HepG2 (cell line): ENCODE results near the gene HSF2BP. TPM values are rescaled to one million over a fixed set of nuclear protein-coding genes. Genes with fewer than 3 reads are reported as not detected.
A peak's percentile ranks its signal among the peaks of the same experiment; 100 is the strongest.

Source experiments
- BORCS8-MEF2B ChIP-seq: sonication (generic); formaldehyde crosslinking; IDR thresholded peaks from 2 replicates; pipeline ENCODE4 v1.8.0; 2022; ENCODE audit warnings: mild to moderate bottlenecking, missing genetic modification reagents
- CBX5 ChIP-seq: sonication (generic); formaldehyde crosslinking; IDR thresholded peaks from 2 replicates; pipeline ENCODE4 v1.4.0; 2020; ENCODE audit warnings: missing genetic modification reagents, borderline replicate concordance
- DNMT3B ChIP-seq: conservative IDR thresholded peaks from 2 replicates; pipeline ENCODE4 v1.6.1; 2016; ENCODE audit warnings: missing biosample characterization, control low read depth
- DR1 ChIP-seq: sonication (generic); formaldehyde crosslinking; IDR thresholded peaks from 2 replicates; pipeline ENCODE4 v1.8.0; 2021; ENCODE audit warnings: mild to moderate bottlenecking, missing genetic modification reagents, inconsistent platforms
- GATA4 ChIP-seq: sonication (generic); IDR thresholded peaks from 2 replicates; pipeline ENCODE4 v1.6.1; 2016; ENCODE audit warnings: antibody characterized with exemption, low read depth, borderline replicate concordance
- GATAD2A ChIP-seq: IDR thresholded peaks from 2 replicates; pipeline ENCODE4 v1.6.1; 2016
- HOXA3 ChIP-seq: sonication (generic); formaldehyde crosslinking; IDR thresholded peaks from 2 replicates; pipeline ENCODE4 v1.5.0; 2020; ENCODE audit warnings: missing genetic modification reagents
- KAT7 ChIP-seq: IDR thresholded peaks from 2 replicates; pipeline ENCODE4 v1.6.1; 2018; ENCODE audit warnings: borderline replicate concordance, missing compliant biosample characterization
- KDM1A ChIP-seq: IDR thresholded peaks from 2 replicates; pipeline ENCODE4 v1.6.1; 2016; ENCODE audit warnings: missing compliant biosample characterization
- RBAK ChIP-seq: sonication (generic); formaldehyde crosslinking; IDR thresholded peaks from 2 replicates; pipeline ENCODE4 v1.5.1; 2020; ENCODE audit warnings: mild to moderate bottlenecking, missing genetic modification reagents
- SMAD3 ChIP-seq: sonication (generic); formaldehyde crosslinking; IDR thresholded peaks from 2 replicates; pipeline ENCODE4 v1.4.0; 2020; ENCODE audit warnings: missing genetic modification reagents
- SRSF9 ChIP-seq: fragments of 200-400 bp; formaldehyde crosslinking; IDR thresholded peaks from 2 replicates; pipeline ENCODE4 v1.6.1; 2018; ENCODE audit warnings: borderline replicate concordance, mild to moderate bottlenecking, low read depth, low read length; ENCODE audit not compliant: insufficient read depth, poor library complexity, severe bottlenecking
- TEAD2 ChIP-seq: sonication (generic); formaldehyde crosslinking; IDR thresholded peaks from 2 replicates; pipeline ENCODE4 v1.9.0; 2021; ENCODE audit warnings: missing genetic modification reagents
- ZFP90 ChIP-seq: sonication (generic); formaldehyde crosslinking; IDR thresholded peaks from 2 replicates; pipeline ENCODE4 v1.8.0; 2022; ENCODE audit warnings: missing genetic modification reagents, mild to moderate bottlenecking, inconsistent platforms, borderline replicate concordance
- ZNF644 ChIP-seq: IDR thresholded peaks from 2 replicates; pipeline ENCODE4 v1.6.1; 2016; ENCODE audit warnings: low read depth
- ZSCAN25 ChIP-seq: sonication (generic); formaldehyde crosslinking; IDR thresholded peaks from 2 replicates; pipeline ENCODE4 v1.8.0; 2022; ENCODE audit warnings: mild to moderate bottlenecking, missing genetic modification reagents
- ZSCAN31 ChIP-seq: sonication (generic); formaldehyde crosslinking; IDR thresholded peaks from 2 replicates; pipeline ENCODE4 v1.5.0; 2020; ENCODE audit warnings: low read depth, mild to moderate bottlenecking, missing genetic modification reagents
- polyA plus RNA-seq, 8 experiments: library from polyadenylated mRNA; depleted of rRNA in 3 of 8; stranded (reverse) in 7 of 8; unstranded in 1 of 8; fragments of >200 nt; fragmentation: Illumina TruSeq in 4 of 8; extraction: Trizol in 4 of 8; gene quantifications; 2 replicates each; pipeline versions ENCODE4 v1.2.1 to v1.2.3, GENCODE V29; 2011 to 2016; ENCODE audit warnings: low read depth in 4 of 8, missing spikeins in 1 of 8, mixed read lengths in 1 of 8; ENCODE audit not compliant: insufficient read depth in 1 of 8
- total RNA-seq, 5 experiments: library from RNA; depleted of rRNA; stranded (reverse); fragments of >200 nt; fragmentation: Illumina TruSeq; extraction: Trizol; gene quantifications; 2 replicates each; pipeline ENCODE4 v1.2.3, GENCODE V29; 2016; ENCODE audit warnings: low read depth in 1 of 5
- TF ChIP-seq, protein P1 (sequence below): sonication (generic); formaldehyde crosslinking; conservative IDR thresholded peaks from 2 replicates; pipeline ENCODE4 v1.8.0; 2022; ENCODE audit warnings: low read depth, missing genetic modification reagents
- TF ChIP-seq, protein P2 (sequence below): conservative IDR thresholded peaks from 2 replicates; pipeline ENCODE4 v1.6.1; 2018; ENCODE audit warnings: missing genetic modification reagents
- TF ChIP-seq, protein P3 (sequence below): IDR thresholded peaks from 2 replicates; pipeline ENCODE4 v1.6.1; 2018; ENCODE audit warnings: missing genetic modification reagents, mild to moderate bottlenecking, missing compliant biosample characterization
- TF ChIP-seq, protein P4 (sequence below): sonication (generic); formaldehyde crosslinking; IDR thresholded peaks from 2 replicates; pipeline ENCODE4 v1.5.1; 2020; ENCODE audit warnings: mild to moderate bottlenecking, moderate library complexity, missing genetic modification reagents
- TF ChIP-seq, protein P5 (sequence below): sonication (generic); formaldehyde crosslinking; IDR thresholded peaks from 2 replicates; pipeline ENCODE4 v1.5.0; 2020; ENCODE audit warnings: mild to moderate bottlenecking, missing genetic modification reagents

Gene HSF2BP
- total and polyA plus RNA-seq, 2 of the 13 experiments (the other 11 are each of a cell fraction or from before 2014, with no cell fraction given), result 0.67 to 2.2 TPM

DNA sequence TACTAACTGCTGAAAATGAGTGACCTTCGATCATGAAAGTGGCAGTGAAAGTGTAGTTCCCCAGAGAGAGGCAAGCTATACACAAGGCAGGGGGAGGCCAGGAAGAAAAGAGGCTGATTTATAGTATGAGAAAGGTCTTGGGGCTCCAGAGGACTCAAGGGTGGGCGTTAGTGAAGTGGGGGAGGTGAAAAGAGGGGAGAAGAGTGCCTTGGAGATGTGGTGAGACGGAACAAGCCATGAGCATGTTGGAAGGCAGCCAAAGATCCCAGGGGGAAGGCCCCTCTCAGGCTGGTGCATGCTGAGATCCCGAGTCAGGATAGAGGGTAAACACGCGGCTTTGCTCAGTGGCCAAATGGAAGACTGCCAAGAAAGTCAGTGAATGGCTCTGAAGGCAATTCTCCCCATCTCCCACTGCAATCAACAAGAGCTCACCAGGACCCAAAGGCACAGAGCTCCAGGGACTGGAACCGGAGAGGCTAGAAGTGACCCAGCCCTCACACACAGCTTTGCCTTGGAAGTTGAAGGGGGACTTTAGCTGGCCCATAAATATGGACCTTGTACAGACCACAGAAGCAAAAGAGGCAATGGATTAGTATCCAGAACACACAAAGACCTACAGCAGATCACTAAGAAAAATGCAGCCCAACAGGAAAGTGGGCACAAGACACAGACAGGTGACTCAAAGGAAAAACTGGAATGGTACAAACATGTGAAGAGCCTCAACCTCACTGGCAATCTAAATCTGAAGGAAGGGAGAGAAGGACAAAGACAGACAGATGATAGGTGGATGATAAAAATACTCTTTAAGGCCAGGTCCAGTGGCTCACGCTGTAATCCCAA, 49.6 kb downstream of the HSF2BP start (continued):
- TF ChIP-seq, protein P1, sequence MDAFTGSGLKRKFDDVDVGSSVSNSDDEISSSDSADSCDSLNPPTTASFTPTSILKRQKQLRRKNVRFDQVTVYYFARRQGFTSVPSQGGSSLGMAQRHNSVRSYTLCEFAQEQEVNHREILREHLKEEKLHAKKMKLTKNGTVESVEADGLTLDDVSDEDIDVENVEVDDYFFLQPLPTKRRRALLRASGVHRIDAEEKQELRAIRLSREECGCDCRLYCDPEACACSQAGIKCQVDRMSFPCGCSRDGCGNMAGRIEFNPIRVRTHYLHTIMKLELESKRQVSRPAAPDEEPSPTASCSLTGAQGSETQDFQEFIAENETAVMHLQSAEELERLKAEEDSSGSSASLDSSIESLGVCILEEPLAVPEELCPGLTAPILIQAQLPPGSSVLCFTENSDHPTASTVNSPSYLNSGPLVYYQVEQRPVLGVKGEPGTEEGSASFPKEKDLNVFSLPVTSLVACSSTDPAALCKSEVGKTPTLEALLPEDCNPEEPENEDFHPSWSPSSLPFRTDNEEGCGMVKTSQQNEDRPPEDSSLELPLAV, result no peak
- peak; percentile 86; the same call in 1 of the 2 replicates for TF ChIP-seq DNMT3B (CRISPR knock-in tag)
- TF ChIP-seq HOXA3 (CRISPR knock-in tag), result peak; percentile 79
- no peak for TF ChIP-seq BORCS8-MEF2B (CRISPR knock-in tag)
- TF ChIP-seq, protein P2, sequence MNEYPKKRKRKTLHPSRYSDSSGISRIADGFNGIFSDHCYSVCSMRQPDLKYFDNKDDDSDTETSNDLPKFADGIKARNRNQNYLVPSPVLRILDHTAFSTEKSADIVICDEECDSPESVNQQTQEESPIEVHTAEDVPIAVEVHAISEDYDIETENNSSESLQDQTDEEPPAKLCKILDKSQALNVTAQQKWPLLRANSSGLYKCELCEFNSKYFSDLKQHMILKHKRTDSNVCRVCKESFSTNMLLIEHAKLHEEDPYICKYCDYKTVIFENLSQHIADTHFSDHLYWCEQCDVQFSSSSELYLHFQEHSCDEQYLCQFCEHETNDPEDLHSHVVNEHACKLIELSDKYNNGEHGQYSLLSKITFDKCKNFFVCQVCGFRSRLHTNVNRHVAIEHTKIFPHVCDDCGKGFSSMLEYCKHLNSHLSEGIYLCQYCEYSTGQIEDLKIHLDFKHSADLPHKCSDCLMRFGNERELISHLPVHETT (CRISPR knock-in tag), result no peak
- no peak for TF ChIP-seq KDM1A
- TF ChIP-seq RBAK (CRISPR knock-in tag), result 0 out of 2 replicates have a peak, but pooled peaks have one; percentile 43
- TF ChIP-seq, protein P3, sequence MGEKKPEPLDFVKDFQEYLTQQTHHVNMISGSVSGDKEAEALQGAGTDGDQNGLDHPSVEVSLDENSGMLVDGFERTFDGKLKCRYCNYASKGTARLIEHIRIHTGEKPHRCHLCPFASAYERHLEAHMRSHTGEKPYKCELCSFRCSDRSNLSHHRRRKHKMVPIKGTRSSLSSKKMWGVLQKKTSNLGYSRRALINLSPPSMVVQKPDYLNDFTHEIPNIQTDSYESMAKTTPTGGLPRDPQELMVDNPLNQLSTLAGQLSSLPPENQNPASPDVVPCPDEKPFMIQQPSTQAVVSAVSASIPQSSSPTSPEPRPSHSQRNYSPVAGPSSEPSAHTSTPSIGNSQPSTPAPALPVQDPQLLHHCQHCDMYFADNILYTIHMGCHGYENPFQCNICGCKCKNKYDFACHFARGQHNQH (CRISPR knock-in tag), result peak; percentile 39; the same call in 1 of the 2 replicates
- peak; percentile 37; the same call in 1 of the 2 replicates for TF ChIP-seq CBX5
- no peak for TF ChIP-seq TEAD2 (CRISPR knock-in tag)
- TF ChIP-seq ZSCAN25 (CRISPR knock-in tag), result no peak
- TF ChIP-seq ZSCAN31 (CRISPR knock-in tag), result no peak
- TF ChIP-seq, protein P4, sequence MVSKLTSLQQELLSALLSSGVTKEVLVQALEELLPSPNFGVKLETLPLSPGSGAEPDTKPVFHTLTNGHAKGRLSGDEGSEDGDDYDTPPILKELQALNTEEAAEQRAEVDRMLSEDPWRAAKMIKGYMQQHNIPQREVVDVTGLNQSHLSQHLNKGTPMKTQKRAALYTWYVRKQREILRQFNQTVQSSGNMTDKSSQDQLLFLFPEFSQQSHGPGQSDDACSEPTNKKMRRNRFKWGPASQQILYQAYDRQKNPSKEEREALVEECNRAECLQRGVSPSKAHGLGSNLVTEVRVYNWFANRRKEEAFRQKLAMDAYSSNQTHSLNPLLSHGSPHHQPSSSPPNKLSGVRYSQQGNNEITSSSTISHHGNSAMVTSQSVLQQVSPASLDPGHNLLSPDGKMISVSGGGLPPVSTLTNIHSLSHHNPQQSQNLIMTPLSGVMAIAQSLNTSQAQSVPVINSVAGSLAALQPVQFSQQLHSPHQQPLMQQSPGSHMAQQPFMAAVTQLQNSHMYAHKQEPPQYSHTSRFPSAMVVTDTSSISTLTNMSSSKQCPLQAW (CRISPR knock-in tag), result 0 out of 2 replicates have a peak, but pooled peaks have one; percentile 40
- TF ChIP-seq, protein P5, sequence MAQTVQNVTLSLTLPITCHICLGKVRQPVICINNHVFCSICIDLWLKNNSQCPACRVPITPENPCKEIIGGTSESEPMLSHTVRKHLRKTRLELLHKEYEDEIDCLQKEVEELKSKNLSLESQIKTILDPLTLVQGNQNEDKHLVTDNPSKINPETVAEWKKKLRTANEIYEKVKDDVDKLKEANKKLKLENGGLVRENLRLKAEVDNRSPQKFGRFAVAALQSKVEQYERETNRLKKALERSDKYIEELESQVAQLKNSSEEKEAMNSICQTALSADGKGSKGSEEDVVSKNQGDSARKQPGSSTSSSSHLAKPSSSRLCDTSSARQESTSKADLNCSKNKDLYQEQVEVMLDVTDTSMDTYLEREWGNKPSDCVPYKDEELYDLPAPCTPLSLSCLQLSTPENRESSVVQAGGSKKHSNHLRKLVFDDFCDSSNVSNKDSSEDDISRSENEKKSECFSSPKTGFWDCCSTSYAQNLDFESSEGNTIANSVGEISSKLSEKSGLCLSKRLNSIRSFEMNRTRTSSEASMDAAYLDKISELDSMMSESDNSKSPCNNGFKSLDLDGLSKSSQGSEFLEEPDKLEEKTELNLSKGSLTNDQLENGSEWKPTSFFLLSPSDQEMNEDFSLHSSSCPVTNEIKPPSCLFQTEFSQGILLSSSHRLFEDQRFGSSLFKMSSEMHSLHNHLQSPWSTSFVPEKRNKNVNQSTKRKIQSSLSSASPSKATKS (CRISPR knock-in tag), result no peak
- peak; percentile 87 for TF ChIP-seq GATAD2A (CRISPR knock-in tag)
- TF ChIP-seq ZNF644, result peak; percentile 32; the same call in 1 of the 2 replicates
- no peak for TF ChIP-seq SRSF9
- TF ChIP-seq DR1 (CRISPR knock-in tag), result no peak
- TF ChIP-seq GATA4, result no peak
- TF ChIP-seq SMAD3 (CRISPR knock-in tag), result no peak
- TF ChIP-seq ZFP90 (CRISPR knock-in tag), result no peak
- TF ChIP-seq KAT7 (CRISPR knock-in tag), result no peak
